ENCODE data around the gene TGM3.

- TF ChIP-seq, protein P1, sequence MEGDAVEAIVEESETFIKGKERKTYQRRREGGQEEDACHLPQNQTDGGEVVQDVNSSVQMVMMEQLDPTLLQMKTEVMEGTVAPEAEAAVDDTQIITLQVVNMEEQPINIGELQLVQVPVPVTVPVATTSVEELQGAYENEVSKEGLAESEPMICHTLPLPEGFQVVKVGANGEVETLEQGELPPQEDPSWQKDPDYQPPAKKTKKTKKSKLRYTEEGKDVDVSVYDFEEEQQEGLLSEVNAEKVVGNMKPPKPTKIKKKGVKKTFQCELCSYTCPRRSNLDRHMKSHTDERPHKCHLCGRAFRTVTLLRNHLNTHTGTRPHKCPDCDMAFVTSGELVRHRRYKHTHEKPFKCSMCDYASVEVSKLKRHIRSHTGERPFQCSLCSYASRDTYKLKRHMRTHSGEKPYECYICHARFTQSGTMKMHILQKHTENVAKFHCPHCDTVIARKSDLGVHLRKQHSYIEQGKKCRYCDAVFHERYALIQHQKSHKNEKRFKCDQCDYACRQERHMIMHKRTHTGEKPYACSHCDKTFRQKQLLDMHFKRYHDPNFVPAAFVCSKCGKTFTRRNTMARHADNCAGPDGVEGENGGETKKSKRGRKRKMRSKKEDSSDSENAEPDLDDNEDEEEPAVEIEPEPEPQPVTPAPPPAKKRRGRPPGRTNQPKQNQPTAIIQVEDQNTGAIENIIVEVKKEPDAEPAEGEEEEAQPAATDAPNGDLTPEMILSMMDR (IDR thresholded peaks at IDR 0.05), result no peak
- TF ChIP-seq OVOL2 (CRISPR knock-in tag; IDR thresholded peaks at IDR 0.05; ENCODE audit: borderline replicate concordance) (no peak), NFYB (CRISPR knock-in tag; conservative IDR thresholded peaks at IDR 0.05; ENCODE audit: low read depth) (no peak), CREB1 (CRISPR knock-in tag; IDR thresholded peaks at IDR 0.05) (no peak), ZNF121 (CRISPR knock-in tag; IDR thresholded peaks at IDR 0.05) (no peak), MLX (CRISPR knock-in tag; IDR thresholded peaks at IDR 0.05) (no peak)
- TF ChIP-seq, protein P2, sequence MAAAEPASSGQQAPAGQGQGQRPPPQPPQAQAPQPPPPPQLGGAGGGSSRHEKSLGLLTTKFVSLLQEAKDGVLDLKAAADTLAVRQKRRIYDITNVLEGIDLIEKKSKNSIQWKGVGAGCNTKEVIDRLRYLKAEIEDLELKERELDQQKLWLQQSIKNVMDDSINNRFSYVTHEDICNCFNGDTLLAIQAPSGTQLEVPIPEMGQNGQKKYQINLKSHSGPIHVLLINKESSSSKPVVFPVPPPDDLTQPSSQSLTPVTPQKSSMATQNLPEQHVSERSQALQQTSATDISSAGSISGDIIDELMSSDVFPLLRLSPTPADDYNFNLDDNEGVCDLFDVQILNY (CRISPR knock-in tag; IDR thresholded peaks at IDR 0.05), result no peak
Observed at GRCh38 chr20:2340823-2341222, 45.0 kb downstream of the TGM3 start.
